ENCODE data around the gene STK17B. TPM values are rescaled to one million over a fixed set of nuclear protein-coding genes. Genes with fewer than 3 reads are reported as not detected.

STK17B gene
- total and polyA plus RNA-seq, 2 of the 8 experiments (the other 6 are each of a cell fraction or from before 2014, with no cell fraction given), result 1.8 to 10.5 TPM

- Histone ChIP-seq H4K5ac (ENCODE audit: insufficient read length, low read depth, low read length) (no peak overlapping the region), H3K79me2 (ENCODE audit: control insufficient read depth in 1 of 2, insufficient read depth in 2 of 2, low read length in 2 of 2) (no peaks in the 10 kb centered on the region), H3K4ac (replicated peaks; ENCODE audit: insufficient read length, low read depth, low read length) (no peak overlapping the region), H3K27me3 (replicated peaks in 1 of 4; ENCODE audit: control insufficient read depth in 3 of 4, extremely low read depth in 1 of 4, insufficient read depth in 3 of 4, low read length in 3 of 4) (no peaks in the 10 kb centered on the region), H3K14ac (ENCODE audit: insufficient read length) (no peak overlapping the region), H3K4me2 (ENCODE audit: insufficient read depth in 1 of 2, low read depth in 2 of 2, low read length in 2 of 2) (no peak overlapping the region), H4K91ac (replicated peaks; ENCODE audit: insufficient read length, low read length) (no peak overlapping the region), H3K18ac (ENCODE audit: extremely low read depth, low read length) (no peak overlapping the region), H3K9me3 (ENCODE audit: insufficient read depth in 2 of 2, low read depth in 1 of 2, low read length in 1 of 2) (peaks cover 53 to 57% of the 10 kb centered on the region in 2 experiments), H3K23me2 (ENCODE audit: low read depth, low read length) (no peaks in the 10 kb centered on the region), H3K36me3 (ENCODE audit: control insufficient read depth in 2 of 4, insufficient read depth in 4 of 4, low read length in 3 of 4) (peaks cover 0 to 39% (median 13%) of the 10 kb centered on the region in 4 experiments; a peak in 3 of 8 replicates), H2BK120ac (replicated peaks; ENCODE audit: low read depth, low read length) (no peak overlapping the region), H3K23ac (ENCODE audit: insufficient read length) (no peak overlapping the region), H2BK5ac (ENCODE audit: low read depth, low read length) (no peak overlapping the region), H3K4me1 (replicated peaks in 1 of 4; ENCODE audit: control insufficient read depth in 3 of 4, insufficient read depth in 4 of 4, low read length in 3 of 4) (no peaks in the 10 kb centered on the region; a peak in 1 of 7 replicates), H3K27ac (ENCODE audit: low read depth, low read length) (no peak overlapping the region), H2BK12ac (ENCODE audit: low read depth, low read length) (no peak overlapping the region), H2AK5ac (ENCODE audit: low read depth, low read length) (no peak overlapping the region), H3K4me3 (ENCODE audit: extremely low read depth in 1 of 4, insufficient read depth in 2 of 4, low read depth in 3 of 4, low read length in 4 of 4) (no peak overlapping the region), H4K8ac (ENCODE audit: extremely low read depth, insufficient read depth, low read length) (no peak overlapping the region), H2BK20ac (ENCODE audit: low read length) (no peak overlapping the region), H2BK15ac (ENCODE audit: low read length) (no peak overlapping the region), H3K79me1 (ENCODE audit: low read depth, low read length) (no peaks in the 10 kb centered on the region), H4K20me1 (replicated peaks in 1 of 2; ENCODE audit: control insufficient read depth in 1 of 2, insufficient read depth in 2 of 2, low read length in 2 of 2) (no peaks in the 10 kb centered on the region), H3K9ac (replicated peaks in 1 of 4; ENCODE audit: extremely low read depth in 1 of 4, low read depth in 3 of 4, low read length in 3 of 4) (no peak overlapping the region), H3K56ac (replicated peaks; ENCODE audit: insufficient read length, low read depth, low read length) (no peak overlapping the region), H2AFZ (ENCODE audit: low read length) (no peak overlapping the region)
- CTCF ChIA-PET (ENCODE audit: partially characterized antibody), result interaction anchor here (0.7 to 4.0 kb wide), 7 partner anchors 52 to 205 kb away, joined by 3 to 17 read pairs (median 4); no protein-coding TSS in a partner anchor
- WGBS, 2 experiments (ENCODE audit: extremely low coverage in 1 of 2, insufficient coverage in 1 of 2, insufficient read length in 1 of 2, insufficient replicate concordance in 2 of 2, low coverage in 1 of 2, low lambda C conversion rate in 2 of 2, missing lambda C conversion rate in 1 of 2), result 75% methylated on average over 7 of the region's 7 CpGs; no CpG with 5 or more reads in 1 of the 2 experiments
- DNase-seq (ENCODE audit: low read depth in 1 of 2, low spot score in 2 of 2), result peak in 1 of 2 experiments; percentile 82
- peak; percentile 94 for FAIRE-seq
- POLR2A ChIA-PET (ENCODE audit: partially characterized antibody), result interaction anchor here (1.0 kb wide), 1 partner anchor 34 kb away, joined by 4 read pairs; no protein-coding TSS in a partner anchor
- TF ChIP-seq CEBPB (IDR thresholded peaks at IDR 0.05; ENCODE audit: low read depth, low read length), result no peak
- no peak for TF ChIP-seq ATF3 (IDR thresholded peaks at IDR 0.05; ENCODE audit: insufficient read depth, low read depth, low read length)
- TF ChIP-seq EZH2 (IDR thresholded peaks at IDR 0.05; ENCODE audit: low read depth, low read length, severe bottlenecking), result no peak
- no peak for TF ChIP-seq YY1 (IDR thresholded peaks at IDR 0.05; ENCODE audit: low read depth, low read length)
- TF ChIP-seq MAX (IDR thresholded peaks at IDR 0.05), result peak; percentile 71
These were observed 39.9 kb downstream of the STK17B start for GRCh38 chr2:196131384-196131937.

Data from H1 (cell line).